CD4-positive, alpha-beta T cell treated with Interleukin-2 at 100 ng/mL for 4 hours (primary cell): ENCODE data around the gene C2CD2.
"Not testable (repeated sequence)": the region's sequence is repeated elsewhere in the genome, so short reads cannot be mapped to it uniquely, and the experiment has no call there.

Source experiments
- DNase-seq: peaks from one replicate; pipeline ENCODE4 v3.0.0-alpha.2; 2020; ENCODE audit warnings: low spot score

The C2CD2 gene

DNA sequence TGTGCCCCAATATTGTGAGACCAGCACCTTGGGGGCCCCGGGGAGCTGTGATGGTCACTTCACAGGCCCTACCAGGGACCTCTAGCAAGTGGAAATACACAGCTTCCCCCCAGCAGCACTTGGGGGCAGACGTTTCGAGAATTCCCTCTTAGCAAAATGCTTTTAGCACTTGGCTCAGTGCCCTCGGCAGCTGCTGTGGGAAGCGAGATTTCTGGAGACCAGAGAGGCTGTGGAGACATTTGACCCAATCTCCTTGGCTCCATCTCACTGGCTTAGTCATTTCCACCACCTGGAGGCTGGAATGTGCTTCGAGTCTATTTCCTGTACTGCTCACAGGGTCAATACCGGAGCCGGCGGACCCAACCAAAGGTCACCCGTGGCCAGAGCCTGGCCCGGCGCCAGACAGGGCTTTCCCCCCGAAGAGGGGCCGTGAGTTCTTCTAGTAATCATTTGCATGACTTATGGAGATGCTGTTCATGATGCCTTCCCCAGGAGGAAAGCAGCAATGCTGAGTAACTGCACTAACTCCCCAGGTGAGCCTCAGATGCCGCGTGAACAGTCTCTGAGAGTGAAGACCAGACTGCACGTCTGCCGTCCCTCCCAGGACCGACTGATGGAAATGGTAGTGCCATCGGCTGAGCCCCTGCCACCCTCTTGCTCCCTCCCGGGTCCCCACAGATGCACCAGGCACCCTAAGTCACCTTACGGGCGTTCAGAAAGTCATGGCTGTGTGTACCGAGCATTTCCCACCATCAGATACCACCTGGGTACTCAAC lies 4.4 kb upstream of the C2CD2 start:
- DNase-seq, result no peak

- DNase-seq, result no peak
Measured at GRCh38 chr21:41956926-41957729, 3.3 kb upstream of the C2CD2 start.

DNA sequence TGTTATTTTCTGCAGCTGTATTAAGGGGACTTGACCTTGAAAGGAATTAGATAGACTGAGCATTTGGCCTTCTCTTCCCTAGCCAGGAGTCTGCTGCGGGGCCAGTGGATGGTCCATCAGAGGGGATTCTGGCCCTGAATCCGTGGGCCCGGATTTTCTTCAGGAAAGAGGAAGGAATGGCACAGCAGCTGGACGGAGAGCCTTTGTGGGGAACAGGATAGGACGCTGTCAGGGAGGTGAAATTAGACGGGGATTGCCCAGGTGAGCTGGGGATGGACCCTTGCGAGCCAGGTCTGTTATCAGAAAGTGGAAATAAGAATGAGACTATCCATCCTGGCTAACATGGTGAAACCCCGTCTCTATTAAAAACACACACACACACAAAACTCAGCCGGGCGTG lies 1.7 kb upstream of the C2CD2 start:
- no peak for DNase-seq

- no peak for DNase-seq
Measured at GRCh38 chr21:41954654-41955499, 1.1 kb upstream of the C2CD2 start.

- no peak for DNase-seq
Measured at GRCh38 chr21:41953249-41953830, 478 bp downstream of the C2CD2 start.

- no peak for DNase-seq
Measured at GRCh38 chr21:41952568-41953248, 1.1 kb downstream of the C2CD2 start.

DNA sequence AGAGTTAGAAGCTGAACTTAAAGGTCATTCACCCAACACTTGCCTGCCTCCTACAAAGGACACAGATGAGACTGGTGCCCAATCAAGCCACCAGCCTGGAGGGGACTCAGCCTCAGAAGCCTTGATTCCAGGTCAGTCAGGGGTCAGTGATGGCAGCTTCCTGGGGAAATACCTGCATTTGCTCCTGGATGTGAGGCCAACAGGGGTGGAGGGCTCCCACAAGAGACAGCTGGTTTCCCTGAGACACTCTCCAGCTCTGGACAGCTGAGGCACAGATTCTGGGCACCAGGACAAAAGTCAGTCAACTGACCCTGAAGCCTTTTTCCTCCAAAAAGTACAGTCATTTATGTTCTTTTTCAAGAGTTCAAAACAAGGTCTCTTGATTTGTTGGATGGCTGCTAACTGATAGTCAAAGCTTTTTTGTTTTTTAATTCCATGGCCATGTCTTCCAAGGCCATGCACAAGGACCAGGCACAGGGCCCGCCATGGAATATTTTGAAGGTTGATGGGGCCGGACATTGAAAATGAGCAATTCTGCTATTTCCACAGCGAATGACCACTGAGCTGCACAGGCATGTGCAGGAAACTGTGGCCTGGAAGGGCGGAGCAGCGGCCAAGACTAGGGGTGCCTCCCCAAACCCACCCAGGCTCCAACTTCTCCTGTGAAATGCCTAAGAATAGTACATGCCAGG lies 1.8 kb downstream of the C2CD2 start:
- DNase-seq, result no peak

DNA sequence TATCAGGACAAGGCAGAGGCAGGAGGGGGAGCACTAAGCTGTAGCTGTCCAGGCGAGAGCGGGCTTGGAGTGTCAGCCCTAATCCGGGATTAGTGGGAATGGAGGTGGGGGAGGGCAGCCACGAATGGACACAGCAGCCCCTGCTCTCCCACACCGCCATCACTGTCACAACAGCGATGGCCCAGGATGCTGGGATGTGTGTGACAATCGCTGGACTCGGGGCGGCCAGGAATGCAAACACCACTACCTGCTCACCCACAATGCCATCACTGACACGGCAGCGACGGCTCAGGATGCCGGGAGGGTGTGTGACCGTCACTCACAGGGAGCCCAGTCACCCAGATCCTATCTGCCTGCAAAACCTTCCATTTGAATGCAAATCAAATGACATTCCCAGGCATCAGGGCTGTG lies 2.9 kb downstream of the C2CD2 start:
- no peak for DNase-seq

DNA sequence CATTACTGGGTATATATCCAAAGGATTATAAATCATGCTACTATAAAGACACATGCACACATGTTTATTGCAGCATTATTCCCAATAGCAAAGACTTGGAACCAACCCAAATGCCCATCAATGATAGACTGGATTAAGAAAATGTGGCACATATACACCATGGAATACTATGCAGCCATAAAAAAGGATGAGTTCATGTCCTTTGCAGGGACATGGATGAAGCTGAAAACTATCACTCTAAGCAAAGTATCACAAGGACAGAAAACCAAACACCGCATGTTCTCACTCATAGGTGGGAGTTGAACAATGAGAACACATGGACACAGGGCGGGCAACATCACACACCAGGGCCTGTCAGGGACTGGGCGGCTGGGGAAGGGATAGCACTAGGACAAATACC lies 4.2 kb downstream of the C2CD2 start:
- DNase-seq, result not testable (repeated sequence)

GRCh38 chr21:41948901-41949300 lies 4.9 kb downstream of the C2CD2 start:
- DNase-seq, result no peak

GRCh38 chr21:41948078-41948895 lies 5.5 kb downstream of the C2CD2 start:
- DNase-seq, result no peak

- no peak for DNase-seq
Measured at GRCh38 chr21:41945982-41946381, 7.8 kb downstream of the C2CD2 start.

DNA sequence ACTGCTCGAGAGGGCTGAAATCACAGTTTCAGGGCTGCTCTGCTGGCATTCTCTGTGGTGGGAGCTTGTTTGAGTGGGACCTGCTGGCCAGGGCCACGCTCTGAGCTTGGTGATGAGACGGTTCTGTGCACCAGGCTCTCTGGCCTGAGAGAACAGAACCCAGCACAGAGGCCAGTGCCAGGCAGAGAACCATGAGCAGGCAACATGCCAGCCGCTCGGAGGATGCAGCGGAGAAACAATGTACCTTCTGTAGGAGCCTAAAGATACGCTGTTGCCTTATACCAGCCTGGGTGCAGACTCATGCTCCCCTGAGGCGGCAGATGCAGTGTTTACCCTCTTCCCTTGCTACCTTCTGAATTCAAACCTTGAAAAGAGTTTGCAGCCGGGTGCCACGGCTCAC lies 10.0 kb downstream of the C2CD2 start:
- no peak for DNase-seq

- no peak for DNase-seq
Measured at GRCh38 chr21:41942457-41942856, 11.4 kb downstream of the C2CD2 start.

GRCh38 chr21:41941941-41942340 lies 11.9 kb downstream of the C2CD2 start:
- no peak for DNase-seq

DNA sequence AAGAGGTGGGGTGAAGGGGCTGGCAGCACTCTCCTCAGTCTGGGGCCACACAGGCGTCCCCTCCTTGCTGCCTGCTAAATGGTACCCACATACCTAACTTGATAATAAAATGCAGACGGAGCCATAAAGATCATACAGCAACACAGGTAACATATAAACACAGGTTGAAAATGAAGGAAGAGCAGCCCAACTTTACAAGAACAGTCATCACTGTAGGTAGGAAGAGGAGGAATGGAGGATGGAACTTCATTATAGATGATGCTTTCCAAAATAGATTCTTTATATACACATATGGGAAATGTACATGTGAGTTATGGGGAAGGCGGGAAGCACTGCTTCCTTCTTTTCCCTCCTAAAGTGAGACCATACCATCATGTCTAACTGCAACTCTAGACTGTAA lies 13.4 kb downstream of the C2CD2 start:
- no peak for DNase-seq

GRCh38 chr21:41939391-41939790 lies 14.4 kb downstream of the C2CD2 start:
- DNase-seq, result no peak

DNA sequence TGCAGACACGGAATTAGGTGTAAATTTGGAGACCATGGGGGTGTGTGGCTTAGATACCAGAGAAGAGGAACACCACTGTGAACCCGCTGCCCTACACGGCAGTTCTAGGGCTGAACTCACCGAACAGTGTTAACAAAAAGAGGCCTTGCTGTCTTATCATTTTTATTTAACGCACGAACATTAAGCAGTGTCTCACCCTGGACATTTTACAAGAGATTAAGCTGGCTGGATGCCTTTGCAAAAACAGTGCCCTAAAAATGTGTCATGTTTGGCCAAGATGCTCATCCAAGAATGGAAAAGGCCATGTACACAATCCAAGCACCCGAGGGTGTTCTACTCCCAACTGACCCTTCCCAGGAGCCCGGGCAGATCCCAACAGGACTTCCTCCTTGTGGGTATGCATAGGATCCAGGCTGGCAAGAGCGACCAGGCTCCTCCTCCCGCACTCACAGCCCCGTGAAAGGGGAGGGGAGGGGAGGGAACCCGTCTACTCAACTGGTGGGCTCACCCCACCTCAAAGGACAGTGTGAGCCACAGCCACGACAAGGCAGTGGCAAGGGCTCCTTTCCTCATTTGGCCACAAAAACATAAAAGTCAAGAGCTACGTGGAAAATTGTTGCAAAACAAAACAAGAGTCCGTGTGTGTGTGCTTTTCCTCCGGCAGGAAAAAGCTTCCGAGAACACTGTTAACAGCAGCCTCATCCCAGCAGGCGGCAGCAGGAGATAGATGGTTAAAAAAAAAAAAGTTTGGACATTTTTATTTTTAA lies 20.3 kb downstream of the C2CD2 start:
- DNase-seq, result no peak

DNA sequence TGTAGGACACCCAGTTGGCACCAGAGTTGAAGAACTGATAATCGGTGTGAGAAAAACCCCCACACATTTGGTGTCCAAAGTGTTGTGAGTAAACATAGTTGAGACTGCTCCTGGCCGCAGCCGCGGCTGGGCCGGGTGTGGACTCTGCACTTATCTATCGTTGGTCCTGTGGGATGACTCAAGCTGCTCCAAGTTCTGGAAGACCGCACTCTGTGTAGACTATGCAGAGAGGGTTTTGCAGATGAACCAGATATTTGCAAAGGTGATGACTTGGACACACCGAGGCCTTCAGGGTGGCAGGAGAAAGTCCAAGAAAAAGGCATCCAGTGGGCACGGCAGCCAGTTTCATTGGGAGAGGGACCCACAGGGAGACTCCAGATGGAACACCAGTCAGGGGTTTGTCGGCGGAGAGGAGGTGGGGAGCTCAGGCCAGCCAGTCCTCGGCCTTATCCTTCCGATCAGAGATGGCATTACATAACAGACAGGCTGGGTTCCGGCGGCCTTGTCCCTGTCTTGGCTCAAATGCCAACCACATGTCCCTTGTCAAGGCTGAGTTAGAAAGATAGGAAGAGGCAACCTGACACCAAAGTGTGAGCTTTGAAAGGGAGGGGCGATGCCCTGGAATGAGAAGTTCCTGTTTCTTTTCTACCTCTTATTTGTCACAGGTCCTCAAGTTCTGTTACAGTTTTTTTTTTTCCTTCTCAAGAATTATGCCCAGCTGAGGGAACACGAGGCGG lies 21.1 kb downstream of the C2CD2 start:
- no peak for DNase-seq
